ENCODE results near the gene SAFB.

The SAFB gene

GRCh38 chr19:5622465-5623396 is at the start of gene SAFB, which contains the start of gene SAFB2:
SAFB (plus strand) TSS chr19:5623083; CDS start chr19:5623206, 123 bp downstream.
SAFB2 (minus strand) TSS chr19:5622776; CDS start chr19:5622715, 61 bp downstream.
- TF ChIP-seq CTCF (conservative IDR thresholded peaks at IDR 0.05; ENCODE audit: low read length) = no peak
- TF ChIP-seq EZH2phosphoT487 (IDR thresholded peaks at IDR 0.05; ENCODE audit: borderline replicate concordance) = no peak
- Histone ChIP-seq H3K27me3 (ENCODE audit: insufficient read depth, low read length, poor library complexity, severe bottlenecking) (peaks cover 6% of the 10 kb centered on the region), H3K36me3 (ENCODE audit: insufficient read depth, low read length) (peaks cover 26% of the 10 kb centered on the region), H3K4me1 (ENCODE audit: insufficient read depth, low read length, poor library complexity, severe bottlenecking) (peaks cover 64% of the 10 kb centered on the region), H3K4me3 (ENCODE audit: low read length, poor library complexity, severe bottlenecking) (peak within 1 kb of the TSS; percentile 100), H3K9me2 (replicated peaks; ENCODE audit: low read depth, low read length) (no peaks in the 10 kb centered on the region), H3K9ac (ENCODE audit: low read depth, low read length, poor library complexity, severe bottlenecking) (peak within 1 kb of the TSS; percentile 96), H3K4me2 (ENCODE audit: low read depth, low read length, poor library complexity, severe bottlenecking) (peak within 1 kb of the TSS; percentile 99), H4K20me1 (ENCODE audit: insufficient read depth, low read length, poor library complexity, severe bottlenecking) (peaks cover 89% of the 10 kb centered on the region), H3K79me2 (ENCODE audit: insufficient read depth, low read length) (peaks cover 97% of the 10 kb centered on the region), H3F3A (ENCODE audit: low read depth) (no peaks in the 10 kb centered on the region), H3K9me3 (ENCODE audit: insufficient read depth, low read depth, low read length) (no peaks in the 10 kb centered on the region), H2AFZ (ENCODE audit: low read length) (peak within 1 kb of the TSS; percentile 84)

GRCh38 chr19:5575590-5575989 is 47.3 kb upstream of the SAFB start:
- Histone ChIP-seq H3K9ac (ENCODE audit: low read depth, low read length, poor library complexity, severe bottlenecking) (no peak overlapping the region), H3K79me2 (ENCODE audit: insufficient read depth, low read length) (no peaks in the 10 kb centered on the region), H3K9me2 (replicated peaks; ENCODE audit: low read depth, low read length) (no peaks in the 10 kb centered on the region), H2AFZ (ENCODE audit: low read length) (no peak overlapping the region), H3K9me3 (ENCODE audit: insufficient read depth, low read depth, low read length) (no peaks in the 10 kb centered on the region), H3F3A (ENCODE audit: low read depth) (no peaks in the 10 kb centered on the region), H4K20me1 (ENCODE audit: insufficient read depth, low read length, poor library complexity, severe bottlenecking) (no peaks in the 10 kb centered on the region), H3K27me3 (ENCODE audit: insufficient read depth, low read length, poor library complexity, severe bottlenecking) (no peaks in the 10 kb centered on the region), H3K4me2 (ENCODE audit: low read depth, low read length, poor library complexity, severe bottlenecking) (no peak overlapping the region), H3K4me1 (ENCODE audit: insufficient read depth, low read length, poor library complexity, severe bottlenecking) (peaks cover 15% of the 10 kb centered on the region), H3K4me3 (ENCODE audit: low read length, poor library complexity, severe bottlenecking) (no peak overlapping the region), H3K36me3 (ENCODE audit: insufficient read depth, low read length) (no peaks in the 10 kb centered on the region)
- TF ChIP-seq CTCF (conservative IDR thresholded peaks at IDR 0.05; ENCODE audit: low read length) = no peak
- no peak for TF ChIP-seq EZH2phosphoT487 (IDR thresholded peaks at IDR 0.05; ENCODE audit: borderline replicate concordance)

GRCh38 chr19:5578097-5578846 is 44.6 kb upstream of the SAFB start:
- Histone ChIP-seq H3K27me3 (ENCODE audit: insufficient read depth, low read length, poor library complexity, severe bottlenecking) (no peaks in the 10 kb centered on the region), H3K9ac (ENCODE audit: low read depth, low read length, poor library complexity, severe bottlenecking) (peak overlapping the region; percentile 37), H3K4me2 (ENCODE audit: low read depth, low read length, poor library complexity, severe bottlenecking) (peak overlapping the region; percentile 60), H3K9me2 (replicated peaks; ENCODE audit: low read depth, low read length) (no peaks in the 10 kb centered on the region), H3K9me3 (ENCODE audit: insufficient read depth, low read depth, low read length) (no peaks in the 10 kb centered on the region), H3K4me3 (ENCODE audit: low read length, poor library complexity, severe bottlenecking) (peak overlapping the region; percentile 27), H2AFZ (ENCODE audit: low read length) (peak overlapping the region; percentile 17; the same call in 1 of the 2 replicates), H3K36me3 (ENCODE audit: insufficient read depth, low read length) (no peaks in the 10 kb centered on the region), H3K79me2 (ENCODE audit: insufficient read depth, low read length) (no peaks in the 10 kb centered on the region), H4K20me1 (ENCODE audit: insufficient read depth, low read length, poor library complexity, severe bottlenecking) (no peaks in the 10 kb centered on the region), H3F3A (ENCODE audit: low read depth) (no peaks in the 10 kb centered on the region), H3K4me1 (ENCODE audit: insufficient read depth, low read length, poor library complexity, severe bottlenecking) (peaks cover 16% of the 10 kb centered on the region)
- no peak for TF ChIP-seq EZH2phosphoT487 (IDR thresholded peaks at IDR 0.05; ENCODE audit: borderline replicate concordance)
- TF ChIP-seq CTCF (conservative IDR thresholded peaks at IDR 0.05; ENCODE audit: low read length) = peak; percentile 87

All from Loucy (cell line).